Naive thymus-derived CD8-positive, alpha-beta T cell (primary cell): ENCODE data around the gene ZNF646. TPM values are rescaled to one million over a fixed set of nuclear protein-coding genes. Genes with fewer than 3 reads are reported as not detected.

Experiments used
- ATAC-seq, 2 donors: fragments of 150-1000 bp; cut with Tn5 transposase in 1 of 2; sonication (Bioruptor Pico), chemical (Tn5 transposase) in 1 of 2; 1 replicate in 1 of 2; 2 replicates in 1 of 2; pipeline ENCODE4 v1.10.0; 2021; ENCODE audit warnings: mild to moderate bottlenecking in 2 of 2, moderate library complexity in 2 of 2
- POLR2A ChIA-PET: fragments of 350-600 bp; sonication (Branson Sonifier 250); formaldehyde crosslinking; loops from one replicate; lab custom pipeline; 2021; ENCODE audit warnings: antibody characterized with exemption; lab: Charles Lee
- DNase-seq, 10 donors: peaks; one replicate each; pipeline versions ENCODE4 v3.0.0 to v3.0.0-alpha.2; 2020 to 2022
- H3K27ac Mint-ChIP-seq, 10 donors: one replicate each; pipeline ENCODE4 v1.8.0; 2020 to 2022; ENCODE audit warnings: mild to moderate bottlenecking in 10 of 10, mixed read lengths in 10 of 10, moderate library complexity in 4 of 10, inconsistent platforms in 1 of 10
- H3K27me3 Mint-ChIP-seq, 5 donors: one replicate each; pipeline ENCODE4 v1.8.0; 2021 to 2022; ENCODE audit warnings: mixed read lengths in 5 of 5
- H3K36me3 Mint-ChIP-seq, 3 donors: one replicate each; pipeline ENCODE4 v1.8.0; 2020 to 2022; ENCODE audit warnings: mixed read lengths in 3 of 3, mild to moderate bottlenecking in 2 of 3, inconsistent platforms in 1 of 3
- H3K4me1 Mint-ChIP-seq, 4 donors: one replicate each; pipeline ENCODE4 v1.8.0; 2021 to 2022; ENCODE audit warnings: mixed read lengths in 4 of 4
- H3K4me3 Mint-ChIP-seq, 10 donors: one replicate each; pipeline ENCODE4 v1.8.0; 2020 to 2022; ENCODE audit warnings: mild to moderate bottlenecking in 10 of 10, mixed read lengths in 10 of 10, moderate library complexity in 6 of 10, inconsistent platforms in 1 of 10
- H3K9me3 Mint-ChIP-seq, 9 donors: one replicate each; pipeline ENCODE4 v1.8.0; 2020 to 2022; ENCODE audit warnings: mixed read lengths in 9 of 9, mild to moderate bottlenecking in 3 of 9, inconsistent platforms in 1 of 9, moderate library complexity in 1 of 9
- polyA plus RNA-seq, 3 donors: library from polyadenylated mRNA; unstranded; fragments of 300-500 nt; fragmentation: Illumina TruSeq; gene quantifications; one replicate each; pipeline ENCODE4 v1.2.3, GENCODE V29; 2021
- total RNA-seq, 8 experiments: library from RNA in 2 of 8; stranded (reverse) in 2 of 8; gene quantifications; one replicate each; pipeline ENCODE4 v1.2.3 and lab custom pipeline; 2021 to 2026

The ZNF646 gene
- total and polyA plus RNA-seq, 5 experiments from 2014 or later, result 2.8 to 35.7 (median 9.1) TPM

DNA sequence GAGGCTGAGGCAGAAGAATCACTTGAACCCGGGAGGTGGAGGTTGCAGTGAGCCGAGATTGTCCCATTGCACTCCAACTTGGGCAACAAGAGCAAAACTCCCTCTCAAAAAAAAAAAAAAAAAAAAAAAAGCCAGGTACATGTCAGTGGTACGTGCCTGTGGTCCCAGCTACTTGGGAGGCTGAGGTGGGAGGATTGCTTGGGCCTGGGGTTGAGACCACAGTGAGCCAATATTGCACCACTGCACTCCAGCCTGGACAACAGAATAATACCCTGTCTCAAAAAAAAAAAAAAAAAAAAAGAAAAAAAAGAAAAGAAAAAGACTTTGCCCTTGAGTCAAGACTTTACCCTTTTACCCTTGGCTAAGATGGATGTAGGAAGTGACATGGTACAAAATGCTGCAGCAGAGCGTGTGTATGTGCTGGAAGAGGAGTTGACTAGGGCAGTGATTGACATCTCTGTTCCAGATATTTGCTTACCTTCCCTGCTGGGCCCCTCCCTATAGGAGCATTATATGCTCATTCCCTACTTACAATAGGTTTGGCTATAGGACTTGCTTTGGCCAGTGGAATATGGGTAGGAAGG lies 30.2 kb upstream of the ZNF646 start:
- peaks cover 0 to 6% (median 2%) of the 10 kb centered on the region in 4 donors for H3K4me1 Mint-ChIP-seq
- no peaks in the 10 kb centered on the region for H3K9me3 Mint-ChIP-seq
- POLR2A ChIA-PET, result interaction anchor here (0.7 kb wide), 1 partner anchor 25 kb away, joined by 5 read pairs; no protein-coding TSS in a partner anchor
- DNase-seq, result no peak
- H3K36me3 Mint-ChIP-seq, result peaks cover 0 to 31% (median 0%) of the 10 kb centered on the region in 3 donors
- H3K27ac Mint-ChIP-seq, result no peak overlapping the region
- H3K27me3 Mint-ChIP-seq, result no peaks in the 10 kb centered on the region
- H3K4me3 Mint-ChIP-seq, result no peak overlapping the region
- no peak for ATAC-seq

- no peak for DNase-seq
Measured at GRCh38 chr16:31050280-31051030, 23.8 kb upstream of the ZNF646 start.

DNA sequence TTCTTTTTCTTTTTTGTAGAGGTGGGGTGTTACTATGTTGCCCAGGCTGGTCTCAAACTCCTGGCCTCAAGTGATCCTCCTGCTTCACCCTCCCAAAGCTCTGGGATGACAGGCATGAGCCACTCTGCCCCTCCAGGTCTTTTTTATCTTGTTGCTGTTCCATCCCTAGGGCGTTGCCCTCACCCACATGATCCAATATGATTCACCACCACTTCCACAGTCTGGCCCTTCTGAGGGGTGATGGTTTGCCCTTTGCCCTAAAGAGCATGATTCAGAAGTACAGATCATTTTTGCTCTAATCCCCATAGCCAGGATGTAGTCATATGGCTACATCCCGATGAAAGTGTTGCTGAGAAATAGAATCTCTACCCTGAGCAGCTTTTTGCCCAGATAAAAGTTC lies 22.1 kb upstream of the ZNF646 start:
- no peak for ATAC-seq
- H3K27ac Mint-ChIP-seq, result peak overlapping the region in 3 of 10 donors; percentile 7 to 66 (median 29)

More at GRCh38 chr16:31050280-31051030, 23.8 kb upstream of the ZNF646 start:
- POLR2A ChIA-PET, result interaction anchor here (0.7 to 1.3 kb wide), 3 partner anchors 12 to 246 kb away, joined by 3 to 5 read pairs (median 3); no protein-coding TSS in a partner anchor
- Mint-ChIP-seq H3K4me1 (peaks cover 0 to 3% (median 0%) of the 10 kb centered on the region in 4 donors), H3K36me3 (no peaks in the 10 kb centered on the region), H3K4me3 (no peak overlapping the region), H3K27ac (no peak overlapping the region), H3K9me3 (no peaks in the 10 kb centered on the region), H3K27me3 (peaks cover 0 to 2% (median 0%) of the 10 kb centered on the region in 5 donors)
- ATAC-seq, result no peak

GRCh38 chr16:31055613-31056012 lies 18.6 kb upstream of the ZNF646 start:
- DNase-seq (no peak), ATAC-seq (no peak)
- POLR2A ChIA-PET, result interaction anchor here (0.6 to 0.9 kb wide), 2 partner anchors 16 to 87 kb away, joined by 4 read pairs; no protein-coding TSS in a partner anchor
- Mint-ChIP-seq H3K4me3 (no peak overlapping the region), H3K4me1 (peaks cover 0 to 7% (median under 1%) of the 10 kb centered on the region in 4 donors), H3K27ac (no peak overlapping the region), H3K36me3 (peaks cover 0 to 12% (median 2%) of the 10 kb centered on the region in 3 donors), H3K27me3 (peaks cover 0 to 2% (median 0%) of the 10 kb centered on the region in 5 donors), H3K9me3 (no peaks in the 10 kb centered on the region)

More for the DNA sequence above, 22.1 kb upstream of the ZNF646 start:
- Mint-ChIP-seq H3K36me3 (peaks cover 0 to 3% (median 0%) of the 10 kb centered on the region in 3 donors), H3K9me3 (no peaks in the 10 kb centered on the region), H3K4me3 (no peak overlapping the region), H3K4me1 (peaks cover 0 to 3% (median 0%) of the 10 kb centered on the region in 4 donors), H3K27me3 (peaks cover 0 to 2% (median 0%) of the 10 kb centered on the region in 5 donors)
- POLR2A ChIA-PET, result interaction anchor here (0.6 kb wide), 1 partner anchor 74 kb away, joined by 4 read pairs; no protein-coding TSS in a partner anchor
- no peak for DNase-seq

GRCh38 chr16:31061126-31061812 lies 13.0 kb upstream of the ZNF646 start:
- Mint-ChIP-seq H3K4me1 (peaks cover 19 to 45% (median 34%) of the 10 kb centered on the region in 4 donors), H3K27ac (no peak overlapping the region), H3K4me3 (no peak overlapping the region), H3K36me3 (peaks cover 0 to 23% (median 7%) of the 10 kb centered on the region in 3 donors), H3K27me3 (no peaks in the 10 kb centered on the region), H3K9me3 (no peaks in the 10 kb centered on the region)
- DNase-seq, result no peak
- POLR2A ChIA-PET, result interaction anchor here (1.2 to 1.9 kb wide), 2 partner anchors 12 to 81 kb away, joined by 5 to 6 read pairs; no protein-coding TSS in a partner anchor
- no peak for ATAC-seq

DNA sequence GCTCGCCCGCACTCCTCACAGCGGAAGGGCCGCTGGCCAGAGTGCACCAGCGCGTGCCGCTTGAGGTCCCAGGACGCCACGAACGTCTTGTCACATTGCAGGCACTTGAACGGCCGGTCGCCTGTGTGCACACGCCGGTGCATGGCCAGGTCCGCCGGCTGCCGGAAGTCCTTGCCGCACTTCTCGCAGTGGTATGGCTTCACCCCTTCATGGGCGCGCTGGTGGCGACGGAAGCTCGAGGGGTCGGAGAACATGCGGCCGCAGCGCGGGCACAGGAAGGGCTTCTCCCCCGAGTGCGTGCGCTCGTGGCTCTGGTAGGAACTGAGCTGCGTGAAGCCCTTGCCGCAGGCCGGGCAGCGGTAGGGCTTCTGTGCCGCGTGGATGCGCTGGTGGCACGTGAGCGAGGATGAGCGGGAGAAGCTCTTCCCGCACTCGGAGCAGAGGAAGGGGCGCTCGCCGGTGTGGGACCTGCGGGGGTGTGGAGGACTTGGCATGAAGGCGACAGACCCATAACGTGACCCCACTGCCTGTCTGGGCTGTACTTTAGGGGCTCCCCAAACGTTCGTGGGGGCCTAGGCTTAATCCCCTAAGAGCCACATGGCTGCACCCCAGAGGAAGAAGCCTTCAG lies 12.3 kb upstream of the ZNF646 start:
- H3K27me3 Mint-ChIP-seq, result no peaks in the 10 kb centered on the region
- H3K36me3 Mint-ChIP-seq, result peaks cover 0 to 22% (median 7%) of the 10 kb centered on the region in 3 donors
- H3K27ac Mint-ChIP-seq, result no peak overlapping the region
- H3K9me3 Mint-ChIP-seq, result no peaks in the 10 kb centered on the region
- no peak overlapping the region for H3K4me3 Mint-ChIP-seq
- DNase-seq (no peak), ATAC-seq (no peak)
- POLR2A ChIA-PET, result interaction anchor here (0.6 to 4.1 kb wide), 3 partner anchors 12 to 144 kb away, joined by 3 to 28 read pairs (median 3); partner anchors contain the start of genes ZNF646 and ZNF668
- H3K4me1 Mint-ChIP-seq, result peaks cover 20 to 46% (median 38%) of the 10 kb centered on the region in 4 donors

GRCh38 chr16:31063495-31063842 lies 10.8 kb upstream of the ZNF646 start:
- Mint-ChIP-seq H3K27me3 (no peaks in the 10 kb centered on the region), H3K9me3 (no peaks in the 10 kb centered on the region), H3K4me1 (peaks cover 23 to 46% (median 38%) of the 10 kb centered on the region in 4 donors), H3K27ac (peak overlapping the region in 7 of 10 donors; percentile 36 to 78 (median 73)), H3K36me3 (peaks cover 0 to 20% (median 7%) of the 10 kb centered on the region in 3 donors), H3K4me3 (peak overlapping the region in 9 of 10 donors; percentile 8 to 88 (median 52))
- POLR2A ChIA-PET, result interaction anchor here (1.6 to 4.1 kb wide), 2 partner anchors 10 to 29 kb away, joined by 3 to 28 read pairs; partner anchors contain the start of genes ZNF646 and ZNF668
- DNase-seq (no peak), ATAC-seq (no peak)

GRCh38 chr16:31063843-31064611 lies 10.2 kb upstream of the ZNF646 start:
- Mint-ChIP-seq H3K4me3 (peak overlapping the region; percentile 52 to 88 (median 72)), H3K9me3 (no peaks in the 10 kb centered on the region), H3K27ac (peak overlapping the region in 9 of 10 donors; percentile 47 to 91 (median 79)), H3K27me3 (no peaks in the 10 kb centered on the region), H3K4me1 (peaks cover 23 to 47% (median 40%) of the 10 kb centered on the region in 4 donors), H3K36me3 (peaks cover 0 to 20% (median 7%) of the 10 kb centered on the region in 3 donors)
- POLR2A ChIA-PET, result interaction anchor here (1.6 to 4.1 kb wide), 2 partner anchors 10 to 28 kb away, joined by 3 to 28 read pairs; partner anchors contain the start of genes ZNF646 and ZNF668
- peak; percentile 28 to 66 for ATAC-seq
- DNase-seq, result peak in 3 of 10 donors; percentile 17 to 26 (median 25)

DNA sequence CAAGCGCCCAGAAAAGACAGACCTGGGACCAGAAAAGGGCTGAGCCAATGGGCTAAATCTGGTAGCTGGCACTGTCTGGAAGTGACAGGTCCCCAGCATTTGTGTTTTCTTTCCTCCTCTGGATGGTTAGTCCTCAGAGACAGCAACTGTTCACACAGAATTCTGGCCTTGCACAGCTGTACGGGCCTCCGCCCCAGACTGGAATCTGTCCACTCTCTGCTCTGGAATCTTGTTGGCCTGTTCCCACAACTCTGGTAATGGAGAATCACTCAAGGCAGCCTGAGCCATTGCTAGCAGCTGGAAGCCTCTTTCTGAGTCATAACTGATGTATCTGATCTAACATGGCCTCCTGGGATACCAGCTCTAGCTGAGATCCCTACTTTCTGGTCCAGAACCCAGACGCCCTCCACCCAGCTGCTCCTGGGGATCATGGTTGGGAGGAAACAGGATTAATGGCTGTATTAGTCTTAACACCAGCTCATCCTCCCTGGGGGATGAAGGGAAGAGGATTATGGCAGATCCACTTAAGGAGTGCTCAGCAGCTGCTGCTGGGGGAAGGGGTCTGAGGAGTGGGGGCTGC lies 9.2 kb upstream of the ZNF646 start:
- Mint-ChIP-seq H3K4me3 (peak overlapping the region; percentile 42 to 88 (median 72)), H3K9me3 (no peaks in the 10 kb centered on the region), H3K36me3 (peaks cover 0 to 20% (median 6%) of the 10 kb centered on the region in 3 donors), H3K27ac (peak overlapping the region in 9 of 10 donors; percentile 36 to 91 (median 79)), H3K4me1 (peaks cover 26 to 51% (median 45%) of the 10 kb centered on the region in 4 donors), H3K27me3 (no peaks in the 10 kb centered on the region)
- POLR2A ChIA-PET, result interaction anchor here (4.1 kb wide), 1 partner anchor 9 kb away, joined by 28 read pairs; the partner anchor contains the start of genes ZNF646 and ZNF668
- ATAC-seq (no peak), DNase-seq (no peak)

GRCh38 chr16:31067342-31067741 lies 6.9 kb upstream of the ZNF646 start:
- POLR2A ChIA-PET, result no interaction called here
- H3K36me3 Mint-ChIP-seq, result peaks cover 0 to 13% (median 6%) of the 10 kb centered on the region in 3 donors
- H3K9me3 Mint-ChIP-seq, result no peaks in the 10 kb centered on the region
- no peak overlapping the region for H3K4me3 Mint-ChIP-seq
- DNase-seq, result no peak
- no peaks in the 10 kb centered on the region for H3K27me3 Mint-ChIP-seq
- ATAC-seq, result no peak
- H3K27ac Mint-ChIP-seq, result peak overlapping the region in 3 of 10 donors; percentile 1 to 87 (median 29)
- peaks cover 32 to 54% (median 50%) of the 10 kb centered on the region in 4 donors for H3K4me1 Mint-ChIP-seq
